Stomach (tissue), 9 donors: Measurements from ENCODE around the gene ZC3H13. TPM values are rescaled to one million over a fixed set of nuclear protein-coding genes. Genes with fewer than 3 reads are reported as not detected.

Experiments used
- DNase-seq, 2 donors: peaks; one replicate each; pipeline versions ENCODE4 v3.0.0 to v3.0.0-alpha.2; 2013 to 2019
- H3K27ac ChIP-seq, 5 donors: fragments of 200-600 bp in 4 of 5; sonication (generic) in 4 of 5; one replicate each; pipeline ENCODE4 v1.5.1; 2013 to 2019; ENCODE audit warnings: mild to moderate bottlenecking in 1 of 5, moderate library complexity in 1 of 5
- H3K27me3 ChIP-seq, 3 donors: fragments of 200-600 bp; sonication (generic); one replicate each; pipeline ENCODE4 v1.5.1; 2017 to 2019; ENCODE audit warnings: mixed run types in 1 of 3
- H3K36me3 ChIP-seq, 4 donors: fragments of 200-600 bp; sonication (generic); 1 replicate in 3 of 4; 2 replicates in 1 of 4; pipeline ENCODE4 v1.5.1; 2016 to 2019
- H3K4me1 ChIP-seq, 4 donors: fragments of 200-600 bp; sonication (generic); one replicate each; pipeline ENCODE4 v1.5.1; 2016 to 2019
- H3K4me3 ChIP-seq, 4 donors: fragments of 200-600 bp; sonication (generic) in 3 of 4; one replicate each; pipeline ENCODE4 v1.5.1; 2016 to 2019; ENCODE audit warnings: mild to moderate bottlenecking in 1 of 4
- H3K9me3 ChIP-seq, 4 donors: fragments of 200-600 bp; sonication (generic); one replicate each; pipeline ENCODE4 v1.5.1; 2016 to 2019
- EP300 ChIP-seq: sonication (generic); formaldehyde crosslinking; IDR thresholded peaks from one replicate; pipeline ENCODE4 v1.6.1; 2017; ENCODE audit warnings: antibody characterized with exemption
- POLR2A ChIP-seq, 4 donors: fragments of 450-650 bp; IDR thresholded peaks; one replicate each; pipeline ENCODE4 v1.6.1; 2016; ENCODE audit warnings: antibody characterized with exemption in 4 of 4, control low read depth in 2 of 4, mild to moderate bottlenecking in 1 of 4, moderate library complexity in 1 of 4
- POLR2AphosphoS5 ChIP-seq, 3 donors: sonication (generic); formaldehyde crosslinking; IDR thresholded peaks; one replicate each; pipeline ENCODE4 v1.6.1; 2016; ENCODE audit warnings: antibody characterized with exemption in 3 of 3
- WGBS, 5 donors: extraction: QIAGEN DNeasy Blood & Tissue Kit in 3 of 5; methylation state at CpG; one replicate each; pipeline versions ENCODE4 v1.1.5 to v1.1.7; 2013 to 2018; 5-methylcytosine and 5-hydroxymethylcytosine counted together
- intact Hi-C: fragments of 100-400 bp; cut with DNase I; formaldehyde crosslinking; loops from one replicate; pipeline ENCODE4 v1.15.1; 2023; ENCODE audit warnings: low total_unique reads
- polyA plus RNA-seq, 3 donors: library from polyadenylated mRNA; stranded (reverse); fragments of 200-250 nt; gene quantifications; one replicate each; pipeline ENCODE4 v1.2.3, GENCODE V29; 2013
- total RNA-seq, 5 donors: library from RNA; depleted of rRNA; stranded (reverse); fragments of >200 nt; gene quantifications; one replicate each; pipeline versions ENCODE4 v1.1.0 to v1.2.3, GENCODE V29; 2014 to 2016
- TF ChIP-seq, protein P1 (sequence below), 7 experiments: fragments of 450-650 bp in 4 of 7; fragments of 200-600 bp in 3 of 7; sonication (generic) in 3 of 7; IDR thresholded peaks; one replicate each; pipeline ENCODE4 v1.5.1; 2016 to 2019; ENCODE audit warnings: antibody characterized with exemption in 7 of 7, control low read depth in 2 of 7, mild to moderate bottlenecking in 1 of 7
- donor health status: healthy with polysubstance abuse.
- donor health status: Bipolar disorder and iron deficiency.
- donor health status: healthy.

The ZC3H13 gene
- total and polyA plus RNA-seq, 8 donors = 8.5 to 67.1 (median 14.2) TPM

DNA sequence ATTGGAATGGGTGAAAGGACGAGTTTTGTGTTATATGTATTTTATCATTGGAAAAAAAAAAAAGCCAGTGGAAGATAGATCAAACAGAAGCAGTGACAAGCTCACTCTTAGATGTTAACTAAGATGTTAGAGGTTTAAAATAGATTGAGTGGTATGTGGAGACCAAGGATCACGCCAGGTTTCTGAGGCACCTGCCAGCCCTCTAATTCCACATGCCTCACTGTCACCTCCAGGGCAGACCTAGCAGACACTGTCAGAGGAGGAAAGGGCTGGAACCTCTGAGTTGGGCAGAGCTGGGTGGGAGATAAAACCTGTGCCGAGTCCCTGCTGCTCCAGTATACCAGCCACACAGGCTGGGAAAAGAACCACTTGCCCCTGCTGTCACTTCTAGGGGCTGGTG lies 143.5 kb downstream of the ZC3H13 start:
- DNase-seq = no peak
- Histone ChIP-seq H3K9me3 (no peaks in the 10 kb centered on the region), H3K36me3 (no peaks in the 10 kb centered on the region), H3K4me1 (no peaks in the 10 kb centered on the region), H3K27ac (no peak overlapping the region), H3K4me3 (no peak overlapping the region), H3K27me3 (peaks cover 0 to 6% (median 0%) of the 10 kb centered on the region in 3 donors)
- intact Hi-C loops = no loop called here
- WGBS, 5 donors = 67 to 80% (median 69%) methylated on average over 3 of the region's 3 CpGs
- TF ChIP-seq, protein P1, sequence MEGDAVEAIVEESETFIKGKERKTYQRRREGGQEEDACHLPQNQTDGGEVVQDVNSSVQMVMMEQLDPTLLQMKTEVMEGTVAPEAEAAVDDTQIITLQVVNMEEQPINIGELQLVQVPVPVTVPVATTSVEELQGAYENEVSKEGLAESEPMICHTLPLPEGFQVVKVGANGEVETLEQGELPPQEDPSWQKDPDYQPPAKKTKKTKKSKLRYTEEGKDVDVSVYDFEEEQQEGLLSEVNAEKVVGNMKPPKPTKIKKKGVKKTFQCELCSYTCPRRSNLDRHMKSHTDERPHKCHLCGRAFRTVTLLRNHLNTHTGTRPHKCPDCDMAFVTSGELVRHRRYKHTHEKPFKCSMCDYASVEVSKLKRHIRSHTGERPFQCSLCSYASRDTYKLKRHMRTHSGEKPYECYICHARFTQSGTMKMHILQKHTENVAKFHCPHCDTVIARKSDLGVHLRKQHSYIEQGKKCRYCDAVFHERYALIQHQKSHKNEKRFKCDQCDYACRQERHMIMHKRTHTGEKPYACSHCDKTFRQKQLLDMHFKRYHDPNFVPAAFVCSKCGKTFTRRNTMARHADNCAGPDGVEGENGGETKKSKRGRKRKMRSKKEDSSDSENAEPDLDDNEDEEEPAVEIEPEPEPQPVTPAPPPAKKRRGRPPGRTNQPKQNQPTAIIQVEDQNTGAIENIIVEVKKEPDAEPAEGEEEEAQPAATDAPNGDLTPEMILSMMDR (IDR thresholded peaks at IDR 0.05) = no peak
- TF ChIP-seq POLR2AphosphoS5 (IDR thresholded peaks at IDR 0.05) (no peak), POLR2A (IDR thresholded peaks at IDR 0.05) (no peak), EP300 (no peak)

DNA sequence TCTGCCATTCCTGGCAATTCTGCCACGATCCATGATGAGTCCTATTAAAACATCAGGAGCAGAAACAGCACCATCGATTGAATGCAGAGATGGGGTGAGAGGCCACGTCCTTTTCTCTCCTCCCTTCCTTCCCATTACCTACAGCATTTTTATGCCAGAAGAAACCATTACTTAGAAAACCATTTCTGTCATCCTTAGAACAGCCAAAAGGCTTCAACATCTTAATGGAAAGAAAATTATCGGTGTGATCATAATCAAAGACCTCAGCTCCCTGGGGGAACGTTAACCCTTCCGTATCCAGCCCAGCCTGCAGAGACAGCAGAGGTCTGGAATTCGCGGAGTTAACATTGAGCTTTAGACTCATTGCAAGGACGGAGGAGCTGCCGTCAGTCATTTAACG lies 145.0 kb downstream of the ZC3H13 start:
- intact Hi-C loops = no loop called here
- no peak for DNase-seq
- TF ChIP-seq POLR2AphosphoS5 (IDR thresholded peaks at IDR 0.05) (no peak), EP300 (no peak), POLR2A (IDR thresholded peaks at IDR 0.05) (no peak)
- TF ChIP-seq, protein P1 (IDR thresholded peaks at IDR 0.05) = no peak
- Histone ChIP-seq H3K27ac (no peak overlapping the region), H3K9me3 (no peaks in the 10 kb centered on the region), H3K4me3 (no peak overlapping the region), H3K4me1 (no peaks in the 10 kb centered on the region), H3K36me3 (no peaks in the 10 kb centered on the region), H3K27me3 (peaks cover 0 to 6% (median 0%) of the 10 kb centered on the region in 3 donors)
- 48 to 64% (median 56%) methylated on average over 11 of the region's 11 CpGs for WGBS, 5 donors

Other genes with a start within 250 kb of the ZC3H13 start
- under 1 TPM in 1 of 5 donors, not detected in 4; 0.55 TPM for gene SIAH3, start 201.0 kb downstream of the ZC3H13 start, total RNA-seq
- gene SIAH3, start 201.0 kb downstream of the ZC3H13 start, polyA plus RNA-seq = not detected
- 1 to 10 TPM in 1 of 5 donors, under 1 TPM in 1, not detected in 3; 0.37 to 2.2 TPM for gene CPB2, start 52.3 kb upstream of the ZC3H13 start, total RNA-seq
- not detected for gene CPB2, start 52.3 kb upstream of the ZC3H13 start, polyA plus RNA-seq
- 10 to 100 TPM in 4 of 5 donors, not detected in 1; 12.8 to 44.6 (median 33.0) TPM for gene LCP1, start 129.4 kb upstream of the ZC3H13 start, total RNA-seq
- gene LCP1, start 129.4 kb upstream of the ZC3H13 start, polyA plus RNA-seq = 10 to 100 TPM; 10.6 to 20.0 (median 14.1) TPM
- under 1 TPM in 1 of 5 donors, not detected in 4; 0.73 TPM for gene LRRC63, start 159.2 kb upstream of the ZC3H13 start, total RNA-seq
- gene LRRC63, start 159.2 kb upstream of the ZC3H13 start, polyA plus RNA-seq = not detected